CD4-positive, alpha-beta T cell treated with Interleukin-6 for 4 hours (primary cell): Measurements from ENCODE around the gene ATP4A.

Experiments
- DNase-seq: peaks from one replicate; pipeline ENCODE4 v3.0.0-alpha.2; 2020; ENCODE audit warnings: mixed read lengths

ATP4A gene

DNA sequence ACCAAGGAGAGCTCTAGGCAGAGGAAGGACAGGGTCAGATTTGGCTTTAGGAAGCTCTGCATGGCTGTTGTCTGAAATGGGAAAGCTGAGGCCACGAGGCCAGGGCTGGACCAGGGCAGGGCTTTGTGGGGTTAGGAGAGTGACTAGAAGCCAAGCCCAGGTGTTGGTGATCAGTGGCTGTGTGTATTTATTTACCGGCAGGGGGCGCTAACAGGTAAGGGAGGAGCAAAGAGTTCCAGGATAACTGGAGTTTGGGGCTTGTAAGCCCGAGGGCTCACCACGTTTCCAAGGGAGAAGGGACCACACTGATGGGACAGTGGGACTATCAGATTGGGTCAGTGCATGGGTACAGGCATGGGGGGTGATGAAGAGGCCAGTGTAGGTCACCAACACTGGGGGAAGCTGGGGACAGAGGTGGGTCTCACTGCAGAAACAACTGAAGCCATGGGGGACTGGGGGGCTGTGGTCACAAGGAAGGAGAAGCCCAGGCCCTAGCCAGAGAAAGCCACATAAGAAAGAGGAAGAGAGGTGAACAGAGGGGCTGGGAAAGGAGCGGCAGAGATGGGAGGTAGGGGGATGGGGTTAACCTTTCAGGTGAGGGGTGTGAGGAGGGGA lies 14.2 kb downstream of the ATP4A start:
- DNase-seq, result peak; percentile 71

DNA sequence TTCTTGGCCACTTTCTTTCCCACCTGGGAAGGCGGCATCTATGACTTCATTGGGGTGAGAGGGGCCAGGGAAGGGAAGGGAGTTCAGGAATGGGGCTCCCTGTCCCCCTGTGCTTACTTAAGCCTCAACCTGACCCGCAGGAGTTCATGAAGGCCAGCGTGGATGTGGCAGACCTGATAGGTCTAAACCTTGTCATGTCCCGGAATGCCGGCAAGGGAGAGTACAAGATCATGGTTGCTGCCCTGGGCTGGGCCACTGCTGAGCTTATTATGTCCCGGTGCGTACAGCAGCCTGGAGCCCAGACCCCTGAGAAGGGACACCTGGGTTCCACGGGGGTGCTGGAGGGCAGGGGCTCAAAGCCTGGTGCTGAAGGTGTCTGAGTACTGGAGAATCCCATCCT lies 16.9 kb downstream of the ATP4A start:
- no peak for DNase-seq

DNA sequence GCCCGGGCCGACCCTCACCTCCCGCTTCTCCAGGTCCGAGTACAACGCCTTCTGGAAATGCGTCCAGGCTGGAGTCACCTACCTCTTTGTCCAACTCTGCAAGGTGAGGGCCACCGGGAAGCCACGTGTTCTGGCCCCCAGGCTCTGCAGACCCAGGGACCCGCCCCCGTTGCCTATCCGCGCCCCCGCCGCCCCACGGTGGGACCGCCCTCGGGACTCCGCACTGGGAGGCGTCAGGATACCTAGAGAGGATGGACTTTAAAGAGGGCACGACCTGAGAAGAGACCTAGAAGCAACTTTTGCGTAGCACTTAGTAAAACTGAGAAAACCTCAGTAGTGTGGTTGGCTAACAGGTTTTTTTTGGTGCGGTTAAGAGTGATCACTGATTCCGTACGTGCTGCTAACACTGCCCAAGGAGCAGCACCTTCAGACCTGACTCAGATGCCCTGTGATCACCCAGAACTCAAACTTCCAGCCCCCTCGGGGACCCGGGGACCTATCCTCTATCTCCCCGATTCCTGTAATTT lies 17.5 kb downstream of the ATP4A start:
- DNase-seq, result peak; percentile 51

DNA sequence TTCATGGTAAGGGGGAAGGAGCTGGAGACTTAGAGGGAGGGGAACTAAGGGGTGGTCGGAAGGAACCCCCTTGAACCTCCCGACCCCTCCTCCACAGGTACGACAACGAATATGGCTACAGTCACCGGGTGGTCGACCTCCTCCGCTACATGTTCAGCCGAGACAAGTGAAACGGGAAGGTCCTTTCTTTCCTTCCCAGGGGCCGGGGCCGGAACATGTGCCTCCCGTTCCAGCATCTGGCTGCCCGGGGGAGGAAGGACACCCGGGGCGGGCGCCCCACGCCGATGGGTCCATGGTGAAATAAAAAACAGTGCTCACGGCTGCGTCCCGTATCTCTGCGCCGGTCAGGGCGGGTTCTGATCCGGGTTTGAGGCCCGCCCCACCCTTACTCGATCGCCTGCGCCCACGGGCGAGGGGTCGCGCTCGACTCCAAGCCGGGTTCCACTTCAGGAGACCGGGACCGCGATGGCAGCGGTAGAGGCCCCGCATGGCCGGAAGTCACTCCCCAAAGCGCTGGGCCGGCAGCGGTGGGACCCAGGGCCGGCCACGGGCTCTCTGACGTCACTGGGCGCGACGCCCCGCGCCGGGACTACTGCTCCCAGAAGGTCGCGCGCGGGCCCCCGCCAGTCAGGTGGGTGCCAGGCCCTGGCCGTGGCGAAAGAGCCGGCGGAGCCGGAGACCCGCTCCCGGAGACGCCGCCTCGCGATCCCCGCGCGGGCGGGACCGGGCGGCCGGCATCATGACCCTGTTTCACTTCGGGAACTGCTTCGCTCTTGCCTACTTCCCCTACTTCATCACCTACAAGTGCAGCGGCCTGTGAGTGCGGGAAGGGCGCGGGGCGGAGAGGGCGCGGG lies 18.2 kb downstream of the ATP4A start, which contains the start of gene TMEM147:
TMEM147 (plus strand) TSS at position 626 of the 854 bp plus-strand sequence; CDS start at position 740, 114 bp downstream.
- peak; percentile 87 for DNase-seq

DNA sequence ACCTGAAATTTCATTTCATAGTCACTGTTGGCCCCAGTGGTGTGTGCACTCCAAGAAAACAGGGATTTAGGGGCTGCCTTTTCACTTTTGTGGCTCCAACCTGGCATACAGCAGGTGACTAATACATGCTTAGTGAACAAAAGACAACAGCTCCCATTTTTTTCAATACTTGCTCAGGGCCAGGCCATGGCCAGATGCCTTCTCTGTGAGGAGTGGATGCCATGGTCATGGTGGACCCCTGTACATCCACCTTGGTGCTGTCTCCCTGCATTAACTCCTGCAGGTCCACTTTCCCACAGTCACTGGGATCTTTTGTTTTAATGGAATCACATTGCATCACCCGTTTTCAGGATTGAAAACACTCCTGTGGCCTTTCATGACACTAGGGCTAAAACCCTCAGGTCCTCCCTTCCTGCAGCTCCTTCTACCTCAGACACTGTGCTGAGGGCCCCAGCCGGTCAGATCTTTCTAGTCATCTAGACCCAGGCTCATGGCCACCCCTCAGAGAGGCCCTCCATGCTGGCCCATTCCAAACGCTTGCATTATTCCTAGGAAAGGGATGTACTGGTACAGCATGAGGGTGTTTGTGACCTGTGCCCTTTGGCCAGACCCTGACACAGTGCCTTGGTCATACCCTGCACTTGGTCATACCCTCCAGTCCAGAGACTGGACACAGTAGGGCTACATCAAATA lies 19.2 kb downstream of the ATP4A start:
- DNase-seq, result no peak

DNA sequence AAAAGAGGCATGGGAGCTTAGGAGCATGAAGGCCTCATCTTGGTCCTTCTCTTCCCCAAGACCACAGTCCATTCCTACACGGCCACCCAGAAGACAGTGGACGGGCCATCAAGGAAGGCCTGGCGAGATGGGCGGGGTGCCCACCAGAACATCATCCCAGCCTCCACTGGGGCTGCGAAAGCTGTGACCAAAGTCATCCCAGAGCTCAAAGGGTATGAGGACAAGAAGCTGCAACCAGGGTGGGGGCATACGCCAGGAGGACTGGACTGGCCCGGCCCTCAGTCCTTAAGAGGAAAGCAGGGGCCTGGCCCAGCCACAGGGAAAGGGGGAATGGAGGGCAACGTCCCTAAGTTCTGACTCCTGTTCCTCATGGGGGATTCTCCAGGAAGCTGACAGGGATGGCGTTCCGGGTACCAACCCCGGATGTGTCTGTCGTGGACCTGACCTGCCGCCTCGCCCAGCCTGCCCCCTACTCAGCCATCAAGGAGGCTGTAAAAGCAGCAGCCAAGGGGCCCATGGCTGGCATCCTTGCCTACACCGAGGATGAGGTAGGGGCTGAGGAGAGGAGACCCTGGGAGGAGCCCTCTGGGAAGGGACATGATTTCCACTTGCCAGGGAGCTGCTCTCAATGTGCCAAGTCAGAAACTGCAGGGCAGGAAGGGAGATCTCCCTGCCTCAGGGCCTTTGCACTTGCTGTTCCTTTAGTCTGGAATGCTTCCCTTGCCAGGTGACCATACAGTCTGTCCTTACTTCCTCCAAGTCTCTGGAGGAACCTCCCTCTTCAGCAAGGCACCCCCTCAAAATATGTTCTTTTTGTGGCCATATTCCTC lies 20.0 kb downstream of the ATP4A start:
- no peak for DNase-seq

DNA sequence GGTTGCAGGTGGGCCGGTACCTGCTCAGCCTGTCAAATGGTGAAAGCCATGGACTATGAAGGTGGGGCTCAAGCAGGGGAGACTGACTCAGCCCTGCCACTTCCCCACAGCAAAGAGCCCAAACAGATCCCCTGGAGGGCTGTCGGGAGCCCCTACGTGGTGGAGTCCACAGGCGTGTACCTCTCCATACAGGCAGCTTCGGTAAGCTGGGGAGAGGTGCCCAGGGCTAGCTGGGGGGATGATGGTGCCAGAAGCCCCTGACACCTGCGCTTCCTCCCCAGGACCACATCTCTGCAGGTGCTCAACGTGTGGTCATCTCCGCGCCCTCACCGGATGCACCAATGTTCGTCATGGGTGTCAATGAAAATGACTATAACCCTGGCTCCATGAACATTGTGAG lies 21.2 kb downstream of the ATP4A start:
- no peak for DNase-seq

DNA sequence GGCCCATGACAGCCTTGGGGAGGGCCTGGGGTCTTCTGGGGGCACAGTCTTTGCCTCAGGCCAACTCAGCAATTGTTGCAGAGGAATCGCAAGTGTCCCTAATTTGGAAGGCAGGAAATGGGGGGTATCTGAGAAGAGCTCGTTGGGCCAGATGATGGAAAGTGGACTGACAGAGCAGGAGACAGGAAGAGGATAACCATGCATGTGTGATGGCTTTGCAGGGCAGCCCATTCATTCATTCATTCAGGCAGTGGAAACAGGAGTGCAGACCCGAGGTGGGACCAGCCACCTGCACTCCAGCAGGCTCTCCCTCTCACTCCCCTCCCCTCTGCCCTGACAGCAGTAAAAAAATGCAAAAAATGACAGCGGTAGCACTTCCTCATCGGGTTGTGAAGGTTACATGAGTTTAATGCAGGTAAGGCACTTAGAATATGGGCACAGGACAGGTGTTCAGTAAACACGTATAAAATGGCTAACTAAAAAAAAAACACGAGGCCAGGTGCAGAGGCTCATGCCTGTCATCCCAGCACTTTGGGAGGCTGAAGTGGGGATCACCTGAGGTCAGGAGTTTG lies 23.0 kb downstream of the ATP4A start:
- DNase-seq, result no peak

DNA sequence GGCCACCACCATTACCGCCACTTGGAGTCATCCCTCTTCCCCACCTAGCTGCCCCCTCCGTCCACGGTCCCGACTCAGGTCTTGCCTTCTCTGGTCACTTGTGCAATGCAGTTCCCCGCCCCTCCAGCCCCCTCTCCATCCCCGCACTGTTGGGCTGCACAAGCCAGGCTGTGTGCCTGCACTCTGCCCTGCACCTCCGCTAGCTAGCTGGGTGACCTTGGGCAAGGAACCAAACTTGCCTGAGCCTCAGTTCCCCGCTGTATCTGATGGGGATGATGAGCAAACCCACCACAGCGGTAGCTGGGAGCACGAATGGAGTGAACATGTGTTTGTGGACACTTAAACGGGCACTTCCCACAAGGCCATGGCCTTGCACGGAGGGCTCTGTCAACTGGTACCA lies 23.6 kb downstream of the ATP4A start:
- DNase-seq, result no peak

DNA sequence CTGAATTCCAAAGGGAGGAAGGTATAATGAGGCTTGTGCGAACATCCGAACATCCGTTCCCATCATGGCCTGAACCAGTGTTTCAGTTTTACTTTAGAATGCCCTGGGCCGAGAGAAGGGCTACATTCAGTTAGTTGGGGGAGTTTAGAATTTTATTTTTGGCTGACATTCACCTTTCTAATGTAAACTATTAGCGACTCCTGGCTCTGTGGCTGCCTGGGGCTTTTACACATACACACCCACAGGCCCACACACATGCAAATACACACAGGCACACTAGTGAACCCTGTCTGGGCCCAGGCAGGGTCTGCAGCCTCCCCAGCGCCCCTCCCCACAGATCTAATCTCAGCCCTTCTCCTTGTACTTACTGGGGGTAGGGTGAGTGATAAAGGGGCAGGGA lies 24.1 kb downstream of the ATP4A start:
- no peak for DNase-seq

DNA sequence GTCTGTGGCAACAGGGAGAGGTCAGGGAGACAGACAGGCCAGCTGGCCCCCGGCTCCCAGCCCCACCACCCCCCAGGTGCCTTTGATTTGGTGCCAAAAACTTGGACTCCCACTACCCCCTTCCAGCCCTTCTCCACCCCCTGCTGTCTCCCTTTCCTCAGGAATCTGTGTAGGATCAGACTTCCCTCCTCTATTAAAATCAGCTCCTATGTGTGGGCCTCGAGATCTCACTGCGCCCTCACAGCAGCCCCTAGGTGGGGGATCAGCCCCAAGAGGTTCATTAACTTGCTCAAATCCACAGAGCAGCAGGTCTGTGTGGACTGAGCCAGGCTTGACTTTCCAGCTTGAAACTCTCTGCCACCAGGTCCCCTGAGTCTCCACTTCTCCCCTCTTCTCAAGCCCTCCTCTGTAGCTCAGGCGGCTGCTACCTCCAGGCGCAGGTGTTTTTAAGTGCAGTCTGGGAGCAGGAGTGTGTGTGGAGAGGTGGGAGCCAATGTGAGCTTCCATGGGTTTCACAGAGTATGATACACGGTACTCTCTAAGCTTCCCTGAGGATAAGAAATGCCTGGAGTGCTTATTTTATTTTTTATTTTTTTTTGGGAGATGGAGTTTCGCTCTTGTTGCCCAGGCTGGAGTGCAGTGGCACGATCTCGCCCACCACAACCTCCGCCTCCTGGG lies 28.5 kb downstream of the ATP4A start:
- no peak for DNase-seq

DNA sequence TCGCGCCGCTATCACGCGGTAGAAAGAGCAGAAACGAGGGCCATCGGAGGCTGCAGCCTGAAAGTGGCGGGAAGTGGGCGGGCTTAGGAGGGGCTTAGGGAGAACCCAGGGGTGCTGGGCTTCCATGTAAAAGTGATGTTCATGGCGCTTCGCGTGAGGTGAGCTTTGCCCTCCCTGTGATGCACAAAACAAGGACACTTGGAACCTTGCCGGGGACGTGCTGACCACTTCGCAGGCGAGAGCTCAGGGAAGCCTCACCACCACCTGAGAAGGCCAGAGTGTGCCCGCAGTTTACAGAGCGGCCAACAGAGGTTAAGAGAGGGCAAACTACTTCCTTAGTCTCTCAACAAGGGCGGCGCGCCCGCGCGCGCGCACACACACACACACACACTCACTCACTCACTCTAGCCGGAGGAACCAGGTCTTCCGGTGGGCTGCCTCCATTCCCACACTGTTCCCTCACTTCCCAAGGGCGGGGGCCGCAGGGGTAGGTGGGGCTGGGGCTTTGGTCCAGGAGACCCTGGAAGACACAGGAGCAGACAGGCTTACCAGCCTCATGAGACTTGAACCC lies 29.6 kb downstream of the ATP4A start:
- DNase-seq, result peak; percentile 46

DNA sequence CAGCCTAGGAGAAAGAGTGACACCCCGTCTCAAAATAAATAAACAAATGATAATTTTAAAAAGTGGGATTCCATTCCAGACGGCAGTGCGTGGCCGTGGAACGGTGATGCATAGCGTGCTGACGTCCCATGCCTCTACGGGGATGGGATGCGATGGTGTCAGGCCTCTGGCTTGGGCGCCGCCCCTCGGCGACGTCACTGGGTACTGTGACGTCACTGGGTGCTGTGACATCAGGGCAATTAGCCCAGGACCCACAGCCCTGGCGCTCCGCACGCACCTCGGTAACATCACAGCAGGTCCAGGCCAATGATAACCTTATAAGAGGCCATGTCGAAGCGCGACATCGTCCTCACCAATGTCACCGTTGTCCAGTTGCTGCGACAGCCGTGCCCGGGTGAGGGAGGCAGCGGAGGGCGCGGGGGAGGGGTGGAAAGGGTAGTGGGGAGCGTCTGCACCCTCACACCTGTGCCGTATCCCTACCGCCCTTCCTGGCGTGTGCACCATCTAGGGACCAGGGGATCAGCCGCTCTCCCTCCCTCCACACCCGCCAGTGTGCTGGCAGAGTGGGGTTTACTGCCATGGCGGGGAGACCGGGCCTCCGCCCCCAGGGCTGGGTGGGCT lies 30.1 kb downstream of the ATP4A start, which contains the start of gene GAPDHS:
GAPDHS (plus strand) TSS at position 256 of the 621 bp plus-strand sequence; CDS start at position 328, 72 bp downstream.
- no peak for DNase-seq

DNA sequence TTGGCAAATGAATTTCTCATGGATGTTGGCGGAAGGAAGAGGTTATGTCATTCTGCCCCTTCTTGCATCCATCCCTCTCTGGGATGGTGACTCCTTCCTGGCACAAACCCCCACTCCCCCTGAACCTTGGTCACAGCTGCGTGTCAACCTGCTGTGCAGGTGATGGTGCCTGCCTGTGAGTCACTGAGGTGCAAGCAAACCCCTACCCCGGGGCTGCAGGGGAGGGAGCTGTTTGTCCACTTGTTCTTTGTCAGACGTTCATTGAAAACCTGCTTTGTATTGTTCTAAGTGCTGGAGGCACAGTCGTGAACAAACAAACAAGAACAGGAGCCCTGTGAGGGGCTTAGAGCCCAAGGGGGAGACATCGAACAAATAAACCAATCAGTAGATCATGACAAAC lies 32.2 kb downstream of the ATP4A start:
- DNase-seq, result no peak

DNA sequence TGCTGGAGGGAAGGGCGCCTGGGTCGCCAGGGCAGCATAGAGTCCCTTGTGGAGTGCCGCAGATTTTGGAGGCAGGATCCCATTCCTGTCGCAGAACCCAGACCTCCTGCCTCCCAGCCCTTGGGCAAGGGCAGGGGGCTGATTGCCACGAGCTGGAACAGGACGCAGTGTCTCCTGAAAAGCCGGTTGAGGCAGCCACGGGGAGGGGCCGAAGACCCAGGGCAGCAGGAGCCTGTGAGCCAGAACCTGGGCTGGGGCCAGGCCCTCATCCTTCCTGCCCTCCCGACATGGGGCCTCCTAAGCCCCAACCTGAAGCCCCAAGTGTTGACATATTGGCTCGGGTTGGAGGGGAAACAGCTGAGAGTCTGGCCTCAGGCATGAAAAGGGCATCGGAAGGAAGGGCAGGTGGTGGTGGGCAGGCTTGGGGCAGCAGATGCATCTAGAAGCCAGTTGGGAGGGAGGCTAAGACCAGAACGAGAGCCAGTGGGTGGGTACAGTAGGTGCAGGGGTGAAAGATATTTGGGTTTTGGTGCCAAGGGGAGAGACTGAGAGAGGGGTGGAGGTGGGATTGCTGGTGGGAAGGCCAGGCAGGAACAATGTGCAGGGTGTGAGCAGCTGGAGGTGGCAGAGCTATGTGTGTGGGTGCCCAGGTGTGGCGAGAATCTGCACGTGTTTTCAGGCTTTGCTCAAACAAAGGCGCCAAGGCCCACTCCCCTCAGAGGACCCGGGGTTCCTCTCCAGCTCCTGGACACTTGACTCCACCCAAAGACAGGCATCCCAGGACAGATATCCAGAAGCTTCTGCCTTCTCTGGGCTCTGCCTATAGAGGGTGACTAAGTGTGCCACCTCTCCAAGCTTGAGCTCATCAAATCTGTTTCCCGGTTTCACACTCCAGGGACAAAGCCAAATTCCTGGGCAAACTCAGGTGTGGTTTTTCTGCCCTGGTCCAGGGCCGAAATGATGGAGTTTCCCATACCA lies 33.9 kb downstream of the ATP4A start:
- DNase-seq, result no peak

DNA sequence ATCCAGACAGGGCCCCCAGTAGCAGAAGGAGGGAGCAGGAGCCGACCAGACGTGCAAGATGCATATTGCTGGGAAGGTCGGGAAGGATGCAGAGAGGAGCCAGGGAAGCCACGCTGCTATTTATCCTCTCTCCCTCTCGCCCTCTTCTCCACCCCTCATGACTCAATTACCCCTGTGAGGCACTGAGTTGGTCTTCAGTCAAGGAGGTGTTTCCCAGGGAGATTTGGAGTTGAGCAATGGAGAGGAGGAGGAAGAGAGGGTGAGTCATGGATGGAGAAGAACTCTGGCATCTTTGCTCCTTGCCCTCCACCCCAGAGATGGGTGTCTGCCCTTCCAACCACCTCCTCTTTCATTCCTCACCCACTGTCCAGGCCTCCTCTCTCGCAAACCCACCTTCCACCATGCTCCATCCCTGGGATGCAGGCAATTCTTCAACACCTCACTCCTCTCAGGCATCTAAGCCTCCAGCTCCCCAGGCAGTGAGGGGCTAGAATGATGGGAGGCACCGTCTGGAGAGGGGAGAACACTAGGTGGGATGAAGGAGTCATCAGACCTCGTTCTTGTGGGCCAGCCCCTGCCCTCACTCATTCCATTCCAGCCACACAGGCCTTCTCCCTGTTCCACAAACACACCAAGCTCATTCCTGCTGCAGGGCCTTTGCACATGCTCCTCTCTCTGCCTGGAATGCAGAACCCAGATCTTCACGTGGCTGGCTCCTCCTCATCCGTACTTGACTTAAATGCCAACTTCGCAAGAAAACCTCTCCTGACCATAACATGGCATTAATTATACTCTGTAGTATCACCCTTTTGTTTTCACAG lies 35.0 kb downstream of the ATP4A start, which contains the start of gene SBSN:
SBSN (minus strand) TSS at position 94 of the 821 bp plus-strand sequence; CDS start at position 64, 30 bp downstream.
- no peak for DNase-seq

DNA sequence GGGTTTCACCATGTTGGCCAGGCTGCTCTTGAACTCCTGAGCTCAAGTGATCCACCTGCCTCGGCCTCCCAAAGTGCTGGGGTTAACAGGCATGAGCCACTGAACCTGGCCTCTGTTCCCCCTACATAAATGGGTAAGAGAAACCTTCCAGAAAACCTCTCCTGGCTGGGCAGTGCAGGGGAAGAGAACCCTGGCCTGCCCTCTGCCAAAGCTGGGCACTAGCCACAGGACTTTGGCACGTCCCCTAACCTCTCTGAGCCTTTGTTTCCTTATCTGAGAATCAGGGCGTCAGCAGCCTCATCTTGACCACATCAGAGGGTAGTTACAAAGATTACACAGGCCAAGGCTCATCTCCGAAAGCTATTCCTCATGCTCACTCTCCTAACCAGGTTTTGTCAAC lies 37.6 kb downstream of the ATP4A start:
- DNase-seq, result no peak

DNA sequence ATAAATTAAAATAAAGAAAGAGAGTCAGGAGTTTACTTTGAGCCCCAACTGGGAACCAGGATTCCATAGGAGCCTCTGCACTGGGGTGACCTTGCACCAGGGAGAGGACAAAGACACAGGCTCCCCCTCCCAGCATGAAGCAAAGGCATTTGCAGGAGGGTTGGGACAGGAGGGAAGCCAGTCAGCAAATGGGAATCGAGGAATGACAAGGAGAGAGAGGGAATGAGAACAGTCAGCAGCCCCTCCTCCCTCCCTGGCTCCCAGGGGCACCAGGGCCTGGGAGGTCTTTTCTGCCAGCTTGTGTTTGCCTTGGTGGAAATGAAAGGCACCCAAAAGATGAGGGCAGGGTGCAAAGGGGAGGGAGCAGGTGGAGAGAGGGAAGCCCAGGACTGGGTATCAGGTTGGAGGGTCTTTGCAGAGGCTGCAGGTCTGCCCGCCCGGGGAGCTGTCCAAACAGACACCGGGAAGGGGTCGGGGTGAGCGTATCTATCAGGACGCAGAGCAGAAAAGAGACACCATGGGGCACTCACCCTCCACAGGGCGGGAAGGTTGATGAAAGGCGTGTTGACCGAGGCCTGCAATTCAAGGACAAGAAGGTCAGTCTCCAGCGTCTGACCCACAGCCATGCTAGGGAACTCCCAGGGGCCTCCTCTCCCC lies 39.1 kb downstream of the ATP4A start:
- DNase-seq, result no peak
